Measurements from ENCODE around the gene CST2.
"Not testable (repeated sequence)": the region's sequence is repeated elsewhere in the genome, so short reads cannot be mapped to it uniquely, and the experiment has no call there.

The CST2 gene

GRCh38 chr20:23841693-23842092 lies 15.2 kb upstream of the CST2 start:
- no peak for TF ChIP-seq CTCF (IDR thresholded peaks at IDR 0.05; ENCODE audit: low read depth, low read length)
- DNase-seq (ENCODE audit: low read depth, low spot score), result no peak
- no peak overlapping the region for H3K4me3 ChIP-seq (ENCODE audit: low read depth, low read length)
- in situ Hi-C loops (cut with HindIII; ENCODE audit: low sequenced_read_pairs), result no loop called here

- no peak overlapping the region for H3K4me3 ChIP-seq (ENCODE audit: low read depth, low read length)
- DNase-seq (ENCODE audit: low read depth, low spot score), result no peak
- in situ Hi-C loops (cut with HindIII; ENCODE audit: low sequenced_read_pairs), result no loop called here
- no peak for TF ChIP-seq CTCF (IDR thresholded peaks at IDR 0.05; ENCODE audit: low read depth, low read length)
Observed at GRCh38 chr20:23835716-23836115, 9.2 kb upstream of the CST2 start.

GRCh38 chr20:23832775-23833513 lies 6.4 kb upstream of the CST2 start:
- in situ Hi-C loops (cut with HindIII; ENCODE audit: low sequenced_read_pairs), result no loop called here
- TF ChIP-seq CTCF (IDR thresholded peaks at IDR 0.05; ENCODE audit: low read depth, low read length), result no peak

GRCh38 chr20:23831961-23832360 lies 5.4 kb upstream of the CST2 start:
- H3K4me3 ChIP-seq (ENCODE audit: low read depth, low read length); in situ Hi-C loops (cut with HindIII; ENCODE audit: low sequenced_read_pairs): not testable (repeated sequence)

More at GRCh38 chr20:23832775-23833513, 6.4 kb upstream of the CST2 start:
- DNase-seq (ENCODE audit: low read depth, low spot score), result no peak
- no peak overlapping the region for H3K4me3 ChIP-seq (ENCODE audit: low read depth, low read length)

GRCh38 chr20:23823621-23824324 lies 2.8 kb downstream of the CST2 start:
- no peak for TF ChIP-seq CTCF (IDR thresholded peaks at IDR 0.05; ENCODE audit: low read depth, low read length)
- H3K4me3 ChIP-seq (ENCODE audit: low read depth, low read length), result no peak overlapping the region
- in situ Hi-C loops (cut with HindIII; ENCODE audit: low sequenced_read_pairs), result no loop called here
- no peak for DNase-seq (ENCODE audit: low read depth, low spot score)

More at GRCh38 chr20:23831961-23832360, 5.4 kb upstream of the CST2 start:
- peak; percentile 28 for DNase-seq (ENCODE audit: low read depth, low spot score)

GRCh38 chr20:23823111-23823510 lies 3.4 kb downstream of the CST2 start:
- TF ChIP-seq CTCF (IDR thresholded peaks at IDR 0.05; ENCODE audit: low read depth, low read length), result no peak
- DNase-seq (ENCODE audit: low read depth, low spot score), result no peak
- no peak overlapping the region for H3K4me3 ChIP-seq (ENCODE audit: low read depth, low read length)
- in situ Hi-C loops (cut with HindIII; ENCODE audit: low sequenced_read_pairs), result no loop called here

GRCh38 chr20:23820493-23820892 lies 6.0 kb downstream of the CST2 start:
- no peak for TF ChIP-seq CTCF (IDR thresholded peaks at IDR 0.05; ENCODE audit: low read depth, low read length)
- in situ Hi-C loops (cut with HindIII; ENCODE audit: low sequenced_read_pairs), result no loop called here
- peak; percentile 35 for DNase-seq (ENCODE audit: low read depth, low spot score)
- H3K4me3 ChIP-seq (ENCODE audit: low read depth, low read length), result no peak overlapping the region

- DNase-seq (ENCODE audit: low read depth, low spot score); H3K4me3 ChIP-seq (ENCODE audit: low read depth, low read length); in situ Hi-C loops (cut with HindIII; ENCODE audit: low sequenced_read_pairs): not testable (repeated sequence)
Observed at GRCh38 chr20:23811559-23811958, 15.0 kb downstream of the CST2 start.

GRCh38 chr20:23810349-23810748 lies 16.2 kb downstream of the CST2 start:
- H3K4me3 ChIP-seq (ENCODE audit: low read depth, low read length); in situ Hi-C loops (cut with HindIII; ENCODE audit: low sequenced_read_pairs); DNase-seq (ENCODE audit: low read depth, low spot score): not testable (repeated sequence)
